Measurements from ENCODE around the gene PRR5L.

- TF ChIP-seq CTCF (IDR thresholded peaks at IDR 0.05), result no peak
- no peak for TF ChIP-seq EZH2 (IDR thresholded peaks at IDR 0.05; ENCODE audit: borderline replicate concordance, insufficient read depth, low read depth, low read length, poor library complexity, severe bottlenecking)
Measured at GRCh38 chr11:36432093-36432469, 136.0 kb downstream of the PRR5L start.
